ENCODE measurements around the gene SLC25A4. TPM values are rescaled to one million over a fixed set of nuclear protein-coding genes. Genes with fewer than 3 reads are reported as not detected.

The SLC25A4 gene
- 1,000 to 10,000 TPM; 1,282 to 2,916 (median 1,803) TPM for total RNA-seq
- 1,000 to 10,000 TPM in 1 of 2 donors, 100 to 1,000 TPM in 1; 511 to 1,045 TPM for polyA plus RNA-seq
- long read RNA-seq, donor 1, full-length matches to known transcripts, result 13,759 of 14,338 reads
- long read RNA-seq, donor 1, partial matches to known transcripts, result 291 of 14,338 reads
- long read RNA-seq, donor 1, other reads (novel, unspliced or antisense), result 288 of 14,338 reads
- long read RNA-seq, donor 2, full-length matches to known transcripts, result 19,595 of 20,510 reads
- long read RNA-seq, donor 2, partial matches to known transcripts, result 377 of 20,510 reads
- long read RNA-seq, donor 2, other reads (novel, unspliced or antisense), result 538 of 20,510 reads
- long read RNA-seq, donor 3, full-length matches to known transcripts, result 31,880 of 33,308 reads
- long read RNA-seq, donor 3, partial matches to known transcripts, result 560 of 33,308 reads
- long read RNA-seq, donor 3, other reads (novel, unspliced or antisense), result 868 of 33,308 reads

GRCh38 chr4:185142912-185143600, at the start of gene SLC25A4:
TSS of gene SLC25A4 (plus strand) at chr4:185143266. CDS start at chr4:185143373, 107 bp downstream.
- ATAC-seq (peak; percentile 85 to 93 (median 89)), DNase-seq (peak; percentile 87 to 92)
- intact Hi-C loops (cut with DNase I), result loop anchor here in 1 of 10 donors (5.0 kb wide), 1 partner anchor 39 kb away; no protein-coding TSS in a partner anchor
- H3K27me3 ChIP-seq, result peaks cover 0 to 45% (median 0%) of the 10 kb centered on the region in 7 donors
- H3K4me3 ChIP-seq, result peak within 1 kb of the TSS; percentile 36 to 80 (median 66)
- no peaks in the 10 kb centered on the region for H3K9me3 ChIP-seq
- 0 to 1% methylated on average over 58 to 87 of the region's 87 CpGs for WGBS, 2 donors
- TF ChIP-seq, protein P1, sequence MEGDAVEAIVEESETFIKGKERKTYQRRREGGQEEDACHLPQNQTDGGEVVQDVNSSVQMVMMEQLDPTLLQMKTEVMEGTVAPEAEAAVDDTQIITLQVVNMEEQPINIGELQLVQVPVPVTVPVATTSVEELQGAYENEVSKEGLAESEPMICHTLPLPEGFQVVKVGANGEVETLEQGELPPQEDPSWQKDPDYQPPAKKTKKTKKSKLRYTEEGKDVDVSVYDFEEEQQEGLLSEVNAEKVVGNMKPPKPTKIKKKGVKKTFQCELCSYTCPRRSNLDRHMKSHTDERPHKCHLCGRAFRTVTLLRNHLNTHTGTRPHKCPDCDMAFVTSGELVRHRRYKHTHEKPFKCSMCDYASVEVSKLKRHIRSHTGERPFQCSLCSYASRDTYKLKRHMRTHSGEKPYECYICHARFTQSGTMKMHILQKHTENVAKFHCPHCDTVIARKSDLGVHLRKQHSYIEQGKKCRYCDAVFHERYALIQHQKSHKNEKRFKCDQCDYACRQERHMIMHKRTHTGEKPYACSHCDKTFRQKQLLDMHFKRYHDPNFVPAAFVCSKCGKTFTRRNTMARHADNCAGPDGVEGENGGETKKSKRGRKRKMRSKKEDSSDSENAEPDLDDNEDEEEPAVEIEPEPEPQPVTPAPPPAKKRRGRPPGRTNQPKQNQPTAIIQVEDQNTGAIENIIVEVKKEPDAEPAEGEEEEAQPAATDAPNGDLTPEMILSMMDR (IDR thresholded peaks at IDR 0.05), result peak; percentile 15 to 67 (median 51)
- H3K27ac ChIP-seq, result peak within 1 kb of the TSS; percentile 83 to 94 (median 92)
- peaks cover 0 to 62% (median 20%) of the 10 kb centered on the region in 9 donors for H3K4me1 ChIP-seq
- H3K36me3 ChIP-seq, result peaks cover 0 to 37% (median 20%) of the 10 kb centered on the region in 9 donors

- H3K9me3 ChIP-seq, result peaks cover 0 to 4% (median 0%) of the 10 kb centered on the region in 11 donors
- no peaks in the 10 kb centered on the region for H3K36me3 ChIP-seq
- H3K27ac ChIP-seq, result no peak overlapping the region
- TF ChIP-seq, protein P1 (IDR thresholded peaks at IDR 0.05), result no peak
- DNase-seq, result no peak
- intact Hi-C loops (cut with DNase I), result loop anchor here in 2 of 10 donors (10.0 kb wide), 2 partner anchors 59 to 349 kb away; no protein-coding TSS in a partner anchor
- H3K4me3 ChIP-seq, result no peak overlapping the region
- no peaks in the 10 kb centered on the region for H3K4me1 ChIP-seq
- no peaks in the 10 kb centered on the region for H3K27me3 ChIP-seq
- 79 to 85% methylated on average over 3 of the region's 3 CpGs for WGBS, 2 donors
- ATAC-seq, result no peak
These were observed 49.5 kb upstream of the SLC25A4 start for GRCh38 chr4:185093603-185094002.

- no peak overlapping the region for H3K4me3 ChIP-seq
- H3K27ac ChIP-seq, result no peak overlapping the region
- intact Hi-C loops (cut with DNase I), result loop anchor here in 9 of 10 donors (2.0 to 10.0 kb wide), 7 partner anchors 36 to 351 kb away; no protein-coding TSS in a partner anchor
- ATAC-seq (peak in 2 of 8 donors; percentile 34 to 41), DNase-seq (peak in 1 of 2 donors; percentile 63)
- no peaks in the 10 kb centered on the region for H3K36me3 ChIP-seq
- H3K4me1 ChIP-seq, result no peaks in the 10 kb centered on the region
- H3K9me3 ChIP-seq, result peaks cover 0 to 4% (median 0%) of the 10 kb centered on the region in 11 donors
- no peaks in the 10 kb centered on the region for H3K27me3 ChIP-seq
- TF ChIP-seq, protein P1 (IDR thresholded peaks at IDR 0.05), result peak; percentile 15 to 83 (median 61)
- WGBS, 2 donors, result 18 to 28% methylated on average over 2 of the region's 2 CpGs
These were observed 46.9 kb upstream of the SLC25A4 start for GRCh38 chr4:185096032-185096653.

DNA sequence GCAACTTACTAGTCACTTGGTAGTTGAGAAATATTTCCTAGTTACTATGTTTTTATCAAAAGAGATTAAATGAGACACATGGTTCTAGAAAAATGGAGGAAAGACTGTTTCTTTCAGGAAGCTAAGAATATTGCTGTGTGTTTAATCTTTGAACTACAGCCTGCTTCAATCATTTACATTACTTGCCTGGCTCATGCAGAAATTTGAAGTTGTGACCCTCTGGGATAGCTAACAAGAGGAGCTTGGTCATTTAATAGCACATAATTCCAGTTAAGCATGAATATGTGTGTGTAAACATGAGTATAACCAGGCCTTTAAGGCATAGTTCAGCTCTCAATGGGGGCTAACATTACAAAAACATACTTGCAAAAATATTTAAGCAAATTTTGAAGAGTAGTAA, 44.6 kb upstream of the SLC25A4 start:
- Histone ChIP-seq H3K27me3 (no peaks in the 10 kb centered on the region), H3K9me3 (no peaks in the 10 kb centered on the region), H3K4me3 (no peak overlapping the region), H3K36me3 (no peaks in the 10 kb centered on the region), H3K4me1 (no peaks in the 10 kb centered on the region), H3K27ac (no peak overlapping the region)
- ATAC-seq (no peak), DNase-seq (no peak)
- intact Hi-C loops (cut with DNase I), result loop anchor here in 8 of 10 donors (2.0 to 10.0 kb wide), 6 partner anchors 34 to 354 kb away; no protein-coding TSS in a partner anchor
- TF ChIP-seq, protein P1 (IDR thresholded peaks at IDR 0.05), result no peak
